MCF 10A (cell line): ENCODE measurements around the gene RPS26. TPM values are rescaled to one million over a fixed set of nuclear protein-coding genes. Genes with fewer than 3 reads are reported as not detected.
A peak's percentile ranks its signal among the peaks of the same experiment; 100 is the strongest.

Experiments used
- BruUV-seq: library from RNA; stranded (reverse); fragments of 400-500 nt; replicated peaks from 2 replicates; lab custom pipeline; 2021; lab: Mats Ljungman, UMichigan
- CTCF ChIA-PET: fragments of 300-600 bp; sonication (Branson Sonifier 250); formaldehyde crosslinking; extraction: SDS; loops from one replicate; lab custom pipeline; 2021; ENCODE audit warnings: antibody characterized with exemption, inconsistent platforms; lab: Yijun Ruan, JAX
- POLR2A ChIA-PET: fragments of 300-600, 350-650 bp; sonication (Branson Sonifier 250); formaldehyde crosslinking; extraction: SDS; loops from one replicate; lab custom pipeline; 2020; ENCODE audit warnings: antibody characterized with exemption, inconsistent platforms; lab: Yijun Ruan, JAX
- DNase-seq: peaks from one replicate; pipeline ENCODE4 v3.0.0-alpha.2; 2018; ENCODE audit not compliant: unreplicated experiment
- H3K27ac Mint-ChIP-seq: one replicate; pipeline ENCODE4 v1.8.0; 2022; ENCODE audit warnings: mild to moderate bottlenecking, low read depth, mixed read lengths; ENCODE audit not compliant: unreplicated experiment
- H3K27me3 Mint-ChIP-seq: one replicate; pipeline ENCODE4 v1.8.0; 2022; ENCODE audit warnings: mixed read lengths; ENCODE audit not compliant: insufficient read depth, unreplicated experiment
- H3K36me3 Mint-ChIP-seq: one replicate; pipeline ENCODE4 v1.8.0; 2022; ENCODE audit warnings: mild to moderate bottlenecking, moderate library complexity, mixed read lengths; ENCODE audit not compliant: insufficient read depth, unreplicated experiment
- H3K4me1 Mint-ChIP-seq: one replicate; pipeline ENCODE4 v1.8.0; 2022; ENCODE audit warnings: mixed read lengths; ENCODE audit not compliant: insufficient read depth, unreplicated experiment
- H3K4me3 Mint-ChIP-seq: one replicate; pipeline ENCODE4 v1.8.0; 2022; ENCODE audit warnings: mild to moderate bottlenecking, moderate library complexity, mixed read lengths; ENCODE audit not compliant: unreplicated experiment
- H3K9me3 Mint-ChIP-seq: one replicate; pipeline ENCODE4 v1.8.0; 2022; ENCODE audit warnings: mixed read lengths; ENCODE audit not compliant: unreplicated experiment
- CTCF ChIP-seq: fragments of 200-600 bp; IDR thresholded peaks from one replicate; pipeline ENCODE4 v1.8.0; 2022; ENCODE audit warnings: antibody characterized with exemption, mild to moderate bottlenecking; ENCODE audit not compliant: unreplicated experiment
- intact Hi-C: fragments of 100-400 bp; cut with micrococcal nuclease; formaldehyde crosslinking; loops from 2 replicates; pipeline ENCODE4 v1.14.1; 2022
- total RNA-seq: library from RNA; stranded (reverse); gene quantifications from 2 replicates; pipeline ENCODE4 v1.2.3, GENCODE V29; 2022

RPS26 gene
- total RNA-seq, 1 experiment from 2014 or later, result 67.3 TPM

- CTCF ChIA-PET, result interaction anchor here (0.6 to 2.7 kb wide), 2 partner anchors 9 to 25 kb away, joined by 3 to 8 read pairs; no protein-coding TSS in a partner anchor
- no peak within 1 kb of the TSS for H3K4me3 Mint-ChIP-seq
Observed at GRCh38 chr12:56020423-56021184, 21.1 kb upstream of the RPS26 start, which contains the start of gene IKZF4. Gene IKZF4 (plus strand): TSS chr12:56021043. CDS start chr12:56021494, 451 bp downstream.

GRCh38 chr12:56021889-56022497 lies 19.7 kb upstream of the RPS26 start:
- no peak for TF ChIP-seq CTCF
- Mint-ChIP-seq H3K4me1 (no peaks in the 10 kb centered on the region), H3K4me3 (no peak overlapping the region), H3K9me3 (no peaks in the 10 kb centered on the region), H3K36me3 (peaks cover 6% of the 10 kb centered on the region), H3K27ac (no peak overlapping the region), H3K27me3 (no peaks in the 10 kb centered on the region)
- ChIA-PET POLR2A (interaction anchor here (0.8 kb wide), 1 partner anchor 19 kb away, joined by 3 read pairs; no protein-coding TSS in a partner anchor), CTCF (no interaction called here)
- BruUV-seq, result no TSS peak
- DNase-seq, result no peak
- intact Hi-C loops, result no loop called here

More at GRCh38 chr12:56020423-56021184, 21.1 kb upstream of the RPS26 start, which contains the start of gene IKZF4:
- no TSS peak for BruUV-seq
- Mint-ChIP-seq H3K27ac (no peak within 1 kb of the TSS), H3K27me3 (no peaks in the 10 kb centered on the region), H3K9me3 (no peaks in the 10 kb centered on the region), H3K36me3 (peaks cover 6% of the 10 kb centered on the region), H3K4me1 (no peaks in the 10 kb centered on the region)
- intact Hi-C loops, result no loop called here
- POLR2A ChIA-PET, result interaction anchor here (1.1 kb wide), 1 partner anchor 9 kb away, joined by 3 read pairs; no protein-coding TSS in a partner anchor
- DNase-seq, result no peak
- no peak for TF ChIP-seq CTCF

GRCh38 chr12:56028511-56029165 lies 13.1 kb upstream of the RPS26 start:
- Mint-ChIP-seq H3K27me3 (no peaks in the 10 kb centered on the region), H3K36me3 (peaks cover 9% of the 10 kb centered on the region)
- TF ChIP-seq CTCF, result no peak

More at GRCh38 chr12:56028511-56029165, 13.1 kb upstream of the RPS26 start:
- POLR2A ChIA-PET, result interaction anchor here (0.9 to 2.1 kb wide), 3 partner anchors 9 to 21 kb away, joined by 3 to 15 read pairs (median 3); no protein-coding TSS in a partner anchor
- DNase-seq, result peak; percentile 27
- no peaks in the 10 kb centered on the region for H3K9me3 Mint-ChIP-seq
- no peak overlapping the region for H3K4me3 Mint-ChIP-seq
- H3K27ac Mint-ChIP-seq, result no peak overlapping the region
- CTCF ChIA-PET, result interaction anchor here (0.7 to 4.1 kb wide), 17 partner anchors 9 to 290 kb away, joined by 3 to 39 read pairs (median 4); partner anchors contain the start of genes IKZF4, ORMDL2 and SUOX
- no TSS peak for BruUV-seq
- intact Hi-C loops, result loop anchor here (1.0 kb wide), 2 partner anchors 32 to 290 kb away; no protein-coding TSS in a partner anchor
- peaks cover 11% of the 10 kb centered on the region for H3K4me1 Mint-ChIP-seq
